PFSK-1 (cell line): ENCODE results near the gene FBXL13.

Source experiments
- FOXP2 ChIP-seq: optimal IDR thresholded peaks from 2 replicates; pipeline ENCODE3; 2011; ENCODE audit warnings: borderline replicate concordance, control low read depth, inconsistent platforms; ENCODE audit not compliant: insufficient read depth; ENCODE audit errors: extremely low read length, extremely low read depth
- POLR2AphosphoS5 ChIP-seq: IDR thresholded peaks from 2 replicates; pipeline ENCODE4 v1.6.1; 2012; ENCODE audit warnings: low read depth, mild to moderate bottlenecking, control low read depth, low read length, moderate library complexity
- SIN3A ChIP-seq: IDR thresholded peaks from 2 replicates; pipeline ENCODE4 v1.6.1; 2012; ENCODE audit warnings: mild to moderate bottlenecking, low read length, moderate library complexity, borderline replicate concordance; ENCODE audit not compliant: insufficient read depth
- TAF1 ChIP-seq: IDR thresholded peaks from 2 replicates; pipeline ENCODE4 v1.6.1; 2012; ENCODE audit warnings: low read length, control low read depth, borderline replicate concordance; ENCODE audit not compliant: insufficient read depth

- no peak for TF ChIP-seq POLR2AphosphoS5
- no peak for TF ChIP-seq FOXP2
- TF ChIP-seq SIN3A: no peak
- no peak for TF ChIP-seq TAF1
These were observed 86.5 kb downstream of the FBXL13 start for GRCh38 chr7:102988088-102988487.
